GM19463 (cell line): Measurements from ENCODE around the gene TMEM30A.

Experiments
- ATAC-seq: cut with Tn5 transposase; IDR thresholded peaks from one replicate; pipeline ENCODE4 v1.9.1; 2021; ENCODE audit warnings: mild to moderate bottlenecking, moderate library complexity; ENCODE audit not compliant: unreplicated experiment

The TMEM30A gene

DNA sequence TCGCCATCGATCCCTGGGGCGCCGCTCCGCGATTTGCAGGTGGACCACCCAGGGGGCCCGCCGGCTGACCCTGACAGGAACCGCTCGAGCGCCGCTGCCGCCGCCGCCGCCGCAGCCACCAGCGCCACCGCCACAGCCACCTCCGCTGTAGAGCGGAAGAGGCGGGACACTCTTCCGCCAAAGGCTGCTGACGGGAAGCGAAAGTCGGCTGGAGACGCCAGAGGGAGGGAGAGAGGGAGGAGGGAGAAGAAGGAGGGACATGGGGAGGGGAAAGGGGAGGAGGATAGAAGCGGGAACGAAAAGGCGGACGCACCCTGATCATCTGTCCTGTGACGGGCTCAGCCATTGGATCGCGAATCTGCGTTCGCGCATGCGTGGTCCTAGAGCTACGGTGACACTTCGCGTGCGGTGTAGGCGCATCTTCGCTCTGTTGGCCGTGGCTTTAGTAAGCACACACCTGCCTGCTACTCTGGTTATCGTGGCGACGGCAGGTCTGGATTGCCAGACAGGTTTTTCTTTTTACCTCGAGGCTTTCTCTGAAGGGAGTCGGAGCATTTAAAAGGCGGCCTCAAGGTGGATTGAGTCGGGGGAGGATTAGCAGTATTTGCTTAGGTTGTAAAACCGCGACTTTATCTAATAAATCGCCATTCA, at the start of gene TMEM30A:
Gene TMEM30A (minus strand): TSS at position 161 of the 651 bp plus-strand sequence. CDS start 154 bp downstream, at position 7.
- ATAC-seq, result peak; percentile 86

DNA sequence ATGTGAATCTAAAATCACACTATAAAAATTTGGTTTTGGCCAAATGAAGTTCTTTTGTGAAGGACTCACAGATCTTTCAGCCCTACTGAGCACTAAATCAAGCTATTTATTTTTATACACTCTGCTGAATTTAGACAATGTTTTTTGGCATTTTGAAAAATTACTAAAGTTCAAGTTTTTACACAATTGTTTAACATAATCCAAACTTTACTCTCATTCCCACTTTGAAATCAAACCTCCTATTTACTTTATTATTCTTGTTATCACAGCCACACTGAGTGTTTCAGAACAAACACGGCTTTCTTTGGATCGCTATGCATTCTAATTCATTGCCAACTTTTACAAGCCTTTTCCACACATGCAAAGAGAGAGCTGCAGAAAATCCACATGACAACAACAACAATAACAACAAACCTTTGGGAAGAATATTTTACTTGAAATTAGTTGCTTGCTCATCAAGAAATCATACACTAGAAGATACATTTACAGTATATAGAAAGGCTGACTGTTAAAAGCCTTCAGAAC, 49.1 kb upstream of the TMEM30A start:
- no peak for ATAC-seq

DNA sequence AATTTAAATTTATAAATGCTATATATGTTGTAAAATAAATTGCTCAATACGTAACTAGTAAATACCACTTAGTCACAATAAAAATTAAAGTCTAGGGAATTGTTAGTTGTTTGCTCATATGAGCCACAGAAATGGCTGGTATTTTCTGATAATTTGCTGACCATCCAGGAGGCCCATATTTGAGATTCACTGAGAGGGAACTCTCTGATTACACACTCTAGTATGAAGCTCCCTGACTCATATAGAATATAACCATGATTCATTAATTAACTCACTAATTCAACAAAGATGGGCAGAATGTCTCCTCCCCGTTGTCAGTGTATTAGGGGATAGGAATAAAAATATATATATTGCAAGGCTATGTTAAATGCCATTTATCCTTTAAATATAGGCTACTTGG, 46.6 kb upstream of the TMEM30A start:
- ATAC-seq, result no peak

DNA sequence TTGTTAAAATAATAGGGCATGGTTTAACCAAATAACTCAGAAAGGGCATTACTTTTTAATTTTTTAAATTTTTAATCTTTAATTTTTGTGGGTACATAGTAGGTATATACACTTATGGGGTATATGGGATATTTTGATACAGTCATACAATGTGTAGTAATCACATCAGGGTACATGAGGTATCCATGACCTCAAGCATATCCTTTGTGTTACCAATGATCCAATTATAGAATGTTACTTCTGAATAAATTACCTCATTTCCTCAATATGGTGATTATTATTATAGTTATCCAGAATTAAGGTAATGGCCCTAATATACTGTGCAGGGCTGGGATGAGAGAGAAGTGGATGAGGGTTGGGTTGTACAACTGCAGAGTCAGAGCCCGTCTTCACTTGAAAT, 45.1 kb upstream of the TMEM30A start:
- ATAC-seq, result no peak

DNA sequence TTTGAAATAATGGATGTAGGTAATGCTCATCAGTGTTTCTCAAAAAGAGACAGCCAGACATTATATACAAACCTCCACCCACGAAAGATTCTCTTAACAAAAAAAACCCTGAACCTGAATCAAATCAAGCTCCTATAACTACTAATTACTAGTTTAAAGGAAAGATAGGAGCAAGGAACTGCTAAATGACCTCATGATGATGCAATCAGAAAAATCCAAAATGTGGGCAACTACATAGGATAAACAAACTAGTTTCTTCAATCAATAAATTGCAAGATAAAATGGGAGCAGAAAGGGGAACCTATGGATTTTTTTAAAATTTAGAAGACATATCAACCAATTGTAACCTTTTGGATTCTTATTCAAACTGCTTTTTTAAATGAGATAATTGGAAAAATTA, 43.2 kb upstream of the TMEM30A start:
- ATAC-seq, result no peak

DNA sequence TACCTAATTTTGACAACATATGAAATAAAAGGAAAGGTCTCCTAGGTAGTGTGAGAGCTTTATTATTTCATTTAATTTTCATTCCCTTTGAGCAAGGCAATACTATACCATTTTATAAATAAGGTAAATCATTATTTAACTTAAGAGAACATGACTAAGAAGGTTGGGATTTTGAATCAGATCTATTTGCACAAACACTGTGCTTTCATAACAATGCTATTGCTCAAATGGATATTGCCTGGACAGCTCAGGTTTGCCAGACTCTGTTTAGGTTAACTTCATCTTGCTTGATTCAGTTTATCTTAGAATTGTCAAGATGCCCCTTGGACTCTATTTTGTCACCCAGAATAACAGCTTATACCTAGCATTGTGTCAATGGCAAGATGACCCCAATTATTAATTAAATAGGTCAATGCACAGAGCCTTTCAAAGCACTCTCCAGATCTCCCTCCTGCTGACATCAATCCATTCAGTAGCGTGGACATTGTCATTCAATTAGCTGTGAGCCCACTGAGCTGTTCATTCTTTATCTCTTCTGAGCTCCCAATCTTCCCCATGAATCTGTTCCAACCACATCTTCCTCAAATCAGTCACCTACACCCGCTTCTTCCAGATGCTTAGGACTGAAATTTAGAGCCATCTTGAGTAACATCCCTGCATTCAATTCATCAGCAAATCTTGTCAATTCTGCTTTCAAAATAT, 42.1 kb upstream of the TMEM30A start:
- no peak for ATAC-seq

DNA sequence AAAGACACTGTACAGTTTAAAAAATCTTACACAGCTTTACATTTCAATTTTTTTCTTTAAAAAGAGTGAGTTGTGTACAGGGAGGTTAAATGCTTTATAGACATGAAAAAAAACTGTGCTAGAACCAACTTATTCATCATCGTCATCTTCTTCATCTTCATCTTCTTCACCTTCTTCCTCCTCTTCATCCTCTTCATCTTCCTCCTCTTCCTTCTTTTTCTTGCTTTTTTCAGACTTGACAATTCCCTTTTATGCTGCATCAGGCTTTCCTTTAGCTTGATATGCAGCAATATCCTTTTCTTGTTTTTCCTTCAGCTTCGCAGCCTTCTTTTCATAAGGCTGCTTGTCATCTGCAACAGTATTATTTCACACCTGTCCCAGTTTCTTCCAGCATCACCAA, 34.3 kb upstream of the TMEM30A start:
- ATAC-seq, result no peak

DNA sequence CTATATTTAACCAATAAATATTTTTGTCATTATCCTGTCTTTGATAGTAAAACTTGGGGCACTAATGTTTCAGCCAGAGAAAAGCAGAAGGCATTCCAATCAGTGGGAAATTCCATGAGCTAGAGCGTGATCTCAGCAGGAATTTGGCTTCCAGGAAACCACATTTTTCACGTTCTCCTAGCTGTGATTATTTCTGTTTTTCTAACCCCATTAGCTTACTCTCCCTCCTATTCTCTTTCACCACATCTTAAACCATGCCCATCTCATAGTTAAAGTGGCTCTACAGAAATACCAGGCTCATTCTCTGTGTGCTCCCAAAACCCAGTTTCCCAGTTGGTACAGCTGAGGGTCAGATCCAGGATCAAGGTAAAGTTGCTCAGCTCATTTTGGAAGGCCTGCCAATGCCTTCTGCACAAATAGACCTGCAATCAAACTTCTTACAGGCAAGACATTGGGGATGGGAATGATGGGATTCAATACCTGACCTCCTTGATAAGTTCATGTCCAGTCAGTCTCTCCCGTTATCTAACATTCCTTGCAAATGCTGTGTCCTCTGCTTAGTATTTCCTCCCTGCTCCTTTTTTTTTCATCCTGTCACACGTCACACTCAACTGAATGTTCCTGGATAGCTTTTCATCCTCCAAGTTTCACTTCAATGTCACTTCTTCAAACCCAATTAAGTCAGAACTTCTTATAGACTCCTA, 33.1 kb upstream of the TMEM30A start:
- no peak for ATAC-seq

DNA sequence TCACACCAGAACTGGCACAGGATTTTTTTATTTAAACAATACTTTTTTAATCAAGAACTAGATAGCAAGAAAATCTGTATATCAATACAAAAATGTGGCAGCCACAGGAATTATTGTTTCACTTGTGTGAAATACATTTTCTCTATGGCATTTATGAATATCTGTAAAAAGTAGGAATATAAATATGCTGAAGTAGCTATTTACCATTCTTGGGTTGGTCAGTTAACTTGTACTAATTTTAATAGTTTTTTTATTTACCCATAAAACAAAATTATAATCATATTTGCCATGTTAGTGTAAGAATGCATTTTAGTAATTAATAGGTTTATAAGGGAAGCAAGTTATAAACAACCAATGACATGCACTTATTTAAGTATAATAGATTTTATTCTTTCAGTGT, 31.4 kb upstream of the TMEM30A start:
- ATAC-seq, result no peak

DNA sequence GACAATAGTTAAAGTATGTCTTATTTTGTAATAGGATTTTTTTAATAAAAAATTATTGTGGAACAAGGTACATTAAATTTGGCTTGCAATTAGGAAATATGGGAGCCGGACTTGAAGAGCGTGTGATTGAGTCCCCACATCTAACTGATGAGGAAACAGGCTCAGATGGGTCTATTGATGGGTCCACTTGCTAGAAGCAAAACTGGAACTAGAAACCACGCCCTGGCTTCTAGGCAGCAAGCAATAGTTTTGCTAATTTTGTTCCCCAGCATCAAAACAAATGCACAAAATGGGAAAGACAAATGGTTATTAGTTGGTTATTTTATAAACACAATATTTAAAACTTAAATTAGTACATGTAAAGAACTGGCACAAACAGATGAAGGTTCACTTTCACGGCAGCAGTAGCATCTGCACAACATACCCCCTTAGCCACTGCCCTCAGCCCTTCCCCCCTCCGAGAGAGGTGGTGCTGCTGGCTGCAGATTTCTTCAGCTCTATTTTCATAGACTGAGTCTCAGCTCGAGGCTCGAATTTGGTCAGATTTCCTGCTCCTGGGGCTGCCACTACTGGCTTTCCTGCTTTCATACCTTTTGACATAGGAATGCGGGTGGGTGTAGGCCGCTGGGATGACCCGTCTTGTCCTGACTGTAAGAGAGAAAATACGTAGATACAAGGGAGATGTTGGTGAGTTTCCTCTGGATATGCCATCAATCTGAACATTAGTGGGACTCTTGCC, 23.8 kb upstream of the TMEM30A start:
- no peak for ATAC-seq

DNA sequence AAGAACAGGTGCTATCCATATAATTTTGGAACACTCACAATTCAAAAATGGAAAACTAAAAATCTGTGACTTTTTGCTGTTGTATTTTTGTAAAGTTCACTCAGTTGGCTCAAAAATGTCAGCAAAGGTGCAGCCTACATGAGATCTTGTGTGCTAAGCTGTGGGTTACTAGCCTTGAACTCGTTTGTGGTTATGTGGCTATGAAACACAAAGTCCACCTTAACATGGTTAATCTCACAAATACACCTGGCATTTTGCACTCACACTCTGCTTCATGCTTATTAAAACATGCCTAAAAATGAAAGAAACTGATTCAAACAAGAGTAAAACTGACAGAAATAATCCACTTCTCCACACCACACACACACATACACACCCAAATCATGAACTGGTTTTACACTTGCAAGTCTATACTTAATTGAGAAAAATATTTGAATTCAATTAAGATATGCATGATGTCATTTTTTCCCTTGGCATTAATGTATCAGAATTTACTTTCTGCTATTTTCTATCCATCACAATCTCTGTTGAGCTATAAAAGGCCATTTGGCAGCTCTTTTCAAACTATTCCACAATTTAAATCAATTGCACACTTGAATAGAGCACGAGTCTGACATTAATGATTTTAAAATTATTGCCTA, 22.9 kb upstream of the TMEM30A start:
- no peak for ATAC-seq

DNA sequence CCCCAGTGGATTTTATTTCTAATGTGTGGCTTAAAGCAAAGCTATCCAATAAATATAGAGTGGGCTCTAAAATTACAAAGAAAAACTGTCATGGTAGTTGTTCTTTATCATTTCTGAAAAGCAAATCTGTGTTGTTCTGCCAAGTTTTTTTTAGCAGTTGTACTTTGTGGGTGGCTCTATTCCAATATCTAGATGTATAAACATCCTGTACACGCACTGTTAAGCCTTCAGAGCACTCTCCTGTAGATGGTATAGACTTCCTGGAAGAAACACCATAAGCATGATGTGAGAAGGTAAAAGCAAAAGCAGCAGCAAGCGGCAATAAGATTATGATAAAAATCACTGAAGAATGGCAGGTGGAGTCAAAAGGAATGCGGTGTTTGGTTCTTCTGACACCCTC, 21.5 kb upstream of the TMEM30A start:
- no peak for ATAC-seq

DNA sequence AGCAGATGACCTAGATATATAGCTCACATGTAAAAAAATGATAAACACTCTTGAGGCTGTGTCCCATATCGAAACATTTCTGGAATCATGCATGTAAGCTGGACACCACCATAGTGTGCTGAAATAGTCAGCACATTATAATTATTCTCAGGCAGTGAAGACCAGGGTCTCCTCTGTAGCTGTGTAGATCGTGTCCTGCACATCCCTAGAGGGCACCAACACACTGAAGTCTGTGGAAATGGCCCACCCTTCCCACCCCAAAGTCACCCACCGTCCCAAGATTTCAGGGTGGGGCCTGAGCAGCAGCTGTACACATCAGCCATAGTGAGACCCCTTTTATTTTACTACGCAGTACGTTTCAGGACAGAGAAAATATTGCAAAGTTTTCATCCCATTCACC, 21.0 kb upstream of the TMEM30A start:
- ATAC-seq, result no peak

DNA sequence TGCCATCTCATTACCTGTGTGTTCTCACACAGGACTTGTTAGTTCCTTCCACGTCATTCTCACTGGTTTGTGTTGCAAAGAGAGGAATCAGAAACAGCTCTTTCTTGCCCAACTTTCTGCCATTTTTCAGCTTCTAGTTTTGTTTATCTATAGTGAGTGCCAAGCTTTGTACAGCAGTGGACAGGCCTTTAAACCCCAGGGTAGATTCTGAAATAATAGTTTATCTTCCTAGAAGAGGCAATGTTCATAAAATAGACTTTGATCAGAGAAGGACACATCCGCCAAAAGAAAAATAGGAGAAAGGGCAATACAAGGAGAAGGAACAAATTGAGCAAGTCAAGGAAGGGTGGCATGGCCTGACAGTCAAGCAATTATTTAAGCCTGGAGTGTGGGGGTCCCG, 17.7 kb upstream of the TMEM30A start:
- ATAC-seq, result no peak

DNA sequence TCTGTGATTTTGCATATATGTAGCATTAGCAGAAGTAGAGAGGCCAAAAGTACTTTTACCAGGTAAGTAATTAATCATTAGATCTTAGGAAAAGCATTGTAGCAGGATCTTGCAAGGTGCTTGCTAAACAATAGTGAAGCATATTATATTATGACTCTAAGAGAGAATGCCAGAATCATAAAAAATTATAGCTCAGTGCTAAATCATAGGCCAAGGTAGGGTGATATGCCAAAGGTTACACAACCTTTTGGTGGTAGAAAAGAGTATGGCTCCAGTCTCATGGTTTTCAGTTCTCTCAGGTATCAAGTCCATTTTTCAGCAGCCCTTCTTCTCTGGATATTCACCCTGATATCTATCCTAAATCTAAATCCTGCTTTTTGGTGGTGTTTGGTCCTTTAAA, 16.9 kb upstream of the TMEM30A start:
- no peak for ATAC-seq

DNA sequence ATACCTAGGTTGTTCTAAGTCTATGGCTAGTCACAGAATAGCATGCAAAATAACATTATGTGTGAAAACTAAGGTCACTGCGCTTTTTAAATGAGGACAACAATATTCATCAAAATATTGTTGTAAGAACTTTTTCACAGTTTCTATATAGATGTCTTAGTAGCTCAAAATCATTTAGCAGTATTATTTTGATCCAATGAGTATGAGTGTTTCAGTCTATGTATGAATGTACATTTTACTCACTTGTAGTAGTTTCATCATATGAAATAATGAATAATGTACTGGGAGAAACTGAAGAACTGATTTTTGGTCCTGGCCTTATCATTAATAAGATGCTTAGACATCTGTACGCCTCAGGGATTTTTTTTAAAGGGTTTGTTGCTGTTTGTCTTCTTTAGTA, 16.5 kb upstream of the TMEM30A start:
- no peak for ATAC-seq

DNA sequence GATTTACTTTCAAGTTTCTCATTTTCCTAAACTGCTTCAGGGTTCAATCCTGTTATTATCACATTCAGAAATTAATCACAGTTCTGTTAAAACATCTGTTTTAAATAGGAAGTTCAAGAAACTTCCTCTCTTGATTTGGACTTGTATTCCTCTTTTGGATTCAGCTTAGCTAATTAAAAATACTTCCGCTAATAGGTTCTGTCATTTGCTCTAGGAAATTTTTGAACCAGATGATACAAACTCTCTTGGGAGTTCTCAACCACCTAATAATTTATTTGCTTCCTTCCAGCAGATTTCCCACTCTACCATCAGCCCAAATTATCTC, 15.9 kb upstream of the TMEM30A start:
- ATAC-seq, result no peak

DNA sequence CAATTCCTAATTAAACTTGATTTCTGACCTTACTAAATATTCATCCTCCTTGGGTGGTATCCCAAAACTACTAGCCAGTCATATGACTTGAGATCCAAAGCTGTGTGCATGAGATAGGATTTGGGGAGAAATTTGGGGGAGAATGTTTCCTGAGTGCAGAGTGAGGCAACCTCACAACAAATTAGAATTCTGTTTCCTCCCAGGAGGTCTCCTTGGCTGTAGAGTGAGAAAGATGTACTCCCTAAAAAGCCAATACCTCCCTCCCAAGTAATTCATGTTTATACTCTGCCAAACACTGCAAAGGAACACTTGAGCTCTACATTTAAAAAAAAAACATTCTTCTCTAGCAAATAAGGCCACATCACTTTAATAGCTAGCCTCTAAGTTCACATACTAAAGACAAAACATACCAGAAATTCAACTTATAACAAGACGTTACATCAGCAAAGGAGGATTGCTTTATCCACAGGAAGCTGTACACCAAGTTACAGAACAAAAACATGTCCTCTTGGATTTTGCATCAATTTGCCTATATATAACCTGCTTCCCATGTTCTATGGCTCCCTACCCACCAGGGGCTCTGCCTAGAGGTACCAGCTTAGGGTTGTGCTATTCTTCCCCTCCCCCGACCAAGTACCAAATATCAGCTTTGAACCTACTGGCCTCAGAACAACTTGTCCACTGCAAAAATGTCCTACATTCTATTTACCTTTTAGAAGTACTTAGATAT, 15.4 kb upstream of the TMEM30A start:
- ATAC-seq, result no peak

DNA sequence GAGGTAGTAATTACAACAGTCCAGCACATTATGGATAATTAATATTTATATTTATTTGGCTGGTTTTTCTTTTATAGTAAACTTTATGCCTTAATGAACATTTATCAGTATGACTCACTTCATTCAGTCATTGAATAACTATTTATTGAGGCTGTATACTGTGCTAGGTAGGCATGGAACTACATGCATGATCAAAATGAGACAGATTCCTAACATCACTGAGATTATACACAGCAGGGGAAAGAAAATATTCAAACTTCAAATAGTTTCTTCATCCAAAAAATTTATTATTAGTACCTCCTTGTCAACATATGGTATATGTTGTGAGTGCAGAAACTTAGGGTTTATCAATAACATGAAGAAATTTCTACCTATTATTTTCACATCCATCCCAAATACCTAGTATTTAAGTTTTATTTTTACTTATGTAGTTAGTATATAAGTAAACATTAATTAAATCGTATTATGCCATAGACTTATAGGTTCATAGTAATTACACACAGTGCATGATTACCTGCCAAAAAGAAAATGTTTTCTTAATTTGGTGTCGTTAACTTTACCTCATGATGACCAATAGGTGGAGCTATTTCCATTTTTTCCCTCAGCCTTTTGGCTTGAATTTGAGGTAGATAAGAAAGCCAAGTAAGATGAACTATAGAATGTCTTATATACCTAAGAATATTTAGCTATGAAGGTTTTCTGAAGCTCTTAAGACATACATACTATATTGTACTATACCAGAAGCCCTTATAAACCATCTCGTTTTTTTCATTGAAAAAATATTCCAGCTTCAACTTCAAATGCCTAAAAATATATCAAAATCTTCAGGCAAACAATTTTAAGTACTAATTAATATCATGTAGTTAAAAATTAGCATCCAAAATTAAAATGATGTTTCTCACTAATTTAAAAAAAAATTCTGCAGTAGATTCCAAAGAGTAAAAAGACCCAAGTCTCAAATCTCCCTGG, 12.5 kb upstream of the TMEM30A start:
- ATAC-seq, result no peak
